Calu3 (cell line): Measurements from ENCODE around the gene ACOXL. TPM values are rescaled to one million over a fixed set of nuclear protein-coding genes. Genes with fewer than 3 reads are reported as not detected.

Experiments
- BruUV-seq: library from RNA; stranded (reverse); fragments of 400-500 nt; replicated peaks from 2 replicates; lab custom pipeline; 2021; lab: Mats Ljungman, UMichigan
- CTCF ChIA-PET: fragments of 300-600 bp; sonication (Branson Sonifier 250); formaldehyde crosslinking; loops from one replicate; lab custom pipeline; 2022; ENCODE audit warnings: antibody characterized with exemption; lab: Charles Lee
- DNase-seq: peaks from one replicate; pipeline ENCODE4 v3.0.0; 2022
- H3K27ac Mint-ChIP-seq: one replicate; pipeline ENCODE4 v1.8.0; 2022; ENCODE audit warnings: mixed read lengths; ENCODE audit not compliant: unreplicated experiment
- H3K27me3 Mint-ChIP-seq: one replicate; pipeline ENCODE4 v1.8.0; 2022; ENCODE audit warnings: mixed read lengths; ENCODE audit not compliant: unreplicated experiment
- H3K36me3 Mint-ChIP-seq: one replicate; pipeline ENCODE4 v1.8.0; 2022; ENCODE audit warnings: mild to moderate bottlenecking, moderate library complexity, mixed read lengths; ENCODE audit not compliant: insufficient read depth, unreplicated experiment
- H3K4me1 Mint-ChIP-seq: one replicate; pipeline ENCODE4 v1.8.0; 2022; ENCODE audit warnings: mild to moderate bottlenecking, low read depth, mixed read lengths; ENCODE audit not compliant: unreplicated experiment
- H3K4me3 Mint-ChIP-seq: one replicate; pipeline ENCODE4 v1.8.0; 2022; ENCODE audit warnings: mild to moderate bottlenecking, low read depth, moderate library complexity, mixed read lengths; ENCODE audit not compliant: unreplicated experiment
- H3K9me3 Mint-ChIP-seq: one replicate; pipeline ENCODE4 v1.8.0; 2022; ENCODE audit warnings: low read depth, mixed read lengths; ENCODE audit not compliant: unreplicated experiment
- CTCF ChIP-seq: fragments of 200-600 bp; IDR thresholded peaks from one replicate; pipeline ENCODE4 v1.8.0; 2022; ENCODE audit warnings: antibody characterized with exemption; ENCODE audit not compliant: unreplicated experiment
- intact Hi-C: fragments of 100-400 bp; cut with micrococcal nuclease; formaldehyde crosslinking; loops from one replicate; pipeline ENCODE4 v1.10.0; 2022; ENCODE audit not compliant: unreplicated experiment
- total RNA-seq: library from RNA; stranded (reverse); gene quantifications from 2 replicates; pipeline ENCODE4 v1.2.3, GENCODE V29; 2022

ACOXL gene
- total RNA-seq, 1 experiment from 2014 or later, result 2.7 TPM

GRCh38 chr2:110842048-110842447 lies 109.7 kb downstream of the ACOXL start:
- CTCF ChIA-PET, result interaction anchor here (0.6 kb wide), 1 partner anchor 24 kb away, joined by 5 read pairs; no protein-coding TSS in a partner anchor
- H3K4me3 Mint-ChIP-seq, result no peak overlapping the region
- no peaks in the 10 kb centered on the region for H3K9me3 Mint-ChIP-seq
- intact Hi-C loops, result no loop called here
- DNase-seq, result no peak
- no peaks in the 10 kb centered on the region for H3K36me3 Mint-ChIP-seq
- H3K27me3 Mint-ChIP-seq, result peaks cover 28% of the 10 kb centered on the region
- no peak overlapping the region for H3K27ac Mint-ChIP-seq
- no peak for TF ChIP-seq CTCF
- peaks cover 8% of the 10 kb centered on the region for H3K4me1 Mint-ChIP-seq
- no TSS peak for BruUV-seq

- Mint-ChIP-seq H3K27ac (no peak overlapping the region), H3K27me3 (peaks cover 31% of the 10 kb centered on the region), H3K4me3 (no peak overlapping the region), H3K36me3 (no peaks in the 10 kb centered on the region), H3K9me3 (no peaks in the 10 kb centered on the region), H3K4me1 (peaks cover 8% of the 10 kb centered on the region)
- CTCF ChIA-PET, result no interaction called here
- no peak for DNase-seq
- intact Hi-C loops, result no loop called here
- BruUV-seq, result no TSS peak
- TF ChIP-seq CTCF, result no peak
Observed at GRCh38 chr2:110843496-110843895, 111.1 kb downstream of the ACOXL start.

- Mint-ChIP-seq H3K27me3 (peaks cover 37% of the 10 kb centered on the region), H3K9me3 (no peaks in the 10 kb centered on the region), H3K4me1 (peaks cover 8% of the 10 kb centered on the region), H3K4me3 (no peak overlapping the region), H3K36me3 (no peaks in the 10 kb centered on the region), H3K27ac (no peak overlapping the region)
- DNase-seq, result no peak
- CTCF ChIA-PET, result no interaction called here
- TF ChIP-seq CTCF, result no peak
- BruUV-seq, result no TSS peak
- intact Hi-C loops, result no loop called here
Observed at GRCh38 chr2:110843959-110844510, 111.7 kb downstream of the ACOXL start.

- TF ChIP-seq CTCF, result no peak
- DNase-seq, result no peak
- no TSS peak for BruUV-seq
Observed at GRCh38 chr2:110847651-110848050, 115.3 kb downstream of the ACOXL start.

More at GRCh38 chr2:110847651-110848050, 115.3 kb downstream of the ACOXL start:
- Mint-ChIP-seq H3K36me3 (no peaks in the 10 kb centered on the region), H3K9me3 (no peaks in the 10 kb centered on the region), H3K27ac (no peak overlapping the region), H3K4me1 (peaks cover 8% of the 10 kb centered on the region), H3K27me3 (peaks cover 58% of the 10 kb centered on the region), H3K4me3 (no peak overlapping the region)
- CTCF ChIA-PET, result no interaction called here
- intact Hi-C loops, result no loop called here
